ENCODE results near the gene PHF12. TPM values are rescaled to one million over a fixed set of nuclear protein-coding genes. Genes with fewer than 3 reads are reported as not detected.

PHF12 gene
- total RNA-seq, 1 donor from 2014 or later = 69.3 TPM

GRCh38 chr17:28988475-28988874 is 37.2 kb upstream of the PHF12 start:
- no peak for TF ChIP-seq CTCF (IDR thresholded peaks at IDR 0.05; ENCODE audit: unreplicated experiment)
- Mint-ChIP-seq H3K4me3 (no peak overlapping the region), H3K27me3 (ENCODE audit: low read depth) (peaks cover 61% of the 10 kb centered on the region), H3K4me1 (peaks cover 6% of the 10 kb centered on the region), H3K27ac (no peak overlapping the region), H3K9me3 (no peaks in the 10 kb centered on the region), H3K36me3 (no peaks in the 10 kb centered on the region)
- DNase-seq (ENCODE audit: low spot score in 2 of 2, unreplicated experiment in 2 of 2) = no peak

DNA sequence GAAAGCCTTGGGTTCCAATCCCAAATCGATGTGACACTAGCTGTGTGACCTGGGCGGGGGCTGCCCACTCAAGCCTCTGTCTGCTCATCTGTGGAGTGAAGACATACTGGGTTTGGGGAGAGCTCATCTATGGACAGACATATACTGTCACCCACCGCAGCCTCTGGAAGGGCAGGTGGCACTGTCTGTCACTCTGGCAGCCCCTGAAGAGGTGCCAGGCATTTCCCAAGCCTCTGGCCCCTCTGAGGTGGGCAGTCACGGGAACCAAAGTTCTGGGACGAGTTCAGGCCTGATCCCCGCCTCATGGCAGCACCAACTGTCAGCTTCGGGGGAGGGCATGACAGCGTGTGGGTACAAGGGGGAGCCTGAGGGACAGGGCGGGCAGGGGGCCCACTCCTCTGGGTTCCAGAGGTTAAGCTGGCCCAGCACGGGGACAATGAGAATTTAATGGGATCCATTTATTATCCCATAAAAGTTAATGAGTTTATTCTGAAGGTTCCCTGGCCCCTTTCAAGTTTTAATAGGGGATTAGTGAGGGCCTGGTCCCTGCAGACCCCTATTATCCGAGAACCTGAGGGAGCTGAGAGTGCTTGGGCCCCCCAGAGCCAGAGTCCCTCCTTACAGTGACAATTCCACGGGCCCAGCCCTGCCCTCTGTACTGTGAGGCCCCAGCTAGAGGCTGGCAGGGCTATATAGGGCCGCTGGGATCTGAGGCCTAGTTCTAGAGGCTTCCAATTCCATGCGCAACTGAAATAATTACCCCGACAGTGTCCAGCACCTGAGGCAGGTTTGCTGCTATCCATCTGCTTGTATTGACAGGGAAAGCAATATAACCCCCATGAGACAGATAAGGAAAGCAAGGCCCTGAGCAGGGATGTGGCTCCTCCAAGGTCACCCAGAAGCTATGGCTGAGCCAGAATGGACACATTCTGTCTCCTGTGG is 35.7 kb upstream of the PHF12 start:
- Mint-ChIP-seq H3K4me1 (peaks cover 6% of the 10 kb centered on the region), H3K27ac (no peak overlapping the region), H3K9me3 (no peaks in the 10 kb centered on the region), H3K27me3 (ENCODE audit: low read depth) (peaks cover 66% of the 10 kb centered on the region), H3K36me3 (no peaks in the 10 kb centered on the region), H3K4me3 (no peak overlapping the region)
- DNase-seq (ENCODE audit: low spot score in 2 of 2, unreplicated experiment in 2 of 2) = no peak
- no peak for TF ChIP-seq CTCF (IDR thresholded peaks at IDR 0.05; ENCODE audit: unreplicated experiment)

DNA sequence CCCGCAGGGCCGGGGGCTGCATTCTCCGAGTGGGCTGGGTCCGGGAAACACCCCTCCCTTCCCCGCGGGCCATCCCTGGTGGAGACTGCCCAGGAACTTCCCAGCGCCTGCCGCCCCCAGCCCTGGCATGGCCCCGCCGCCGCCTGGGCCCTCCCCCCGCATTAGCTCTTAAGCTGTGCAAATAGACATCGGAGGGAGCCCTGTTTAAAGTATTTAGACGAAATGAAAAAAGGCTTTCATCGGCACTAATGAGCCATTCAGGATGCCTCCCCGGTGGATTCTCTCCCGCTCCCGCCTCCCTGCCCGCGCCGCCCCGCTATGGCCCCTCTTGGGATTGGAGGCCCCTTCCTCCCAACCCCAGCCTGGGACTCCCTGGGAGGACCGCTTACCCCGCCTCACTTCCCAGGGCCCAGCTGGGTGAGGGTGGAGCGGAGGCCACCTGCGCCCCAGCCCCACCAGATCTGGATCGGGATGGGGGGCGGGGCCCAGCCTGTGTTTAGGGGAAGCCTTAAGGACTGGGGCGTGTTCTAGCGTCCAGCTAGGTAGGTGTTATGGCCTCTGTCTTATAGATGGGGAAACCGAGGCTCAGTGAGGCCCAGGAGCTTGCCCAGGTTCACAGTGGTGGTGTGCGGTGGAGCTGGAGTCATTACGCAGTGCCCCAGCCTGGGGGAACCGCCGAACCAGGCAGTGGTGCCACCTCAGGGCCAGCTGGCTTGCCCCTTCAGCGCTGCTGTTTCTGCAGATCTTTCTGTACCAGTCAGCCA is 34.8 kb upstream of the PHF12 start:
- Mint-ChIP-seq H3K27ac (no peak overlapping the region), H3K36me3 (no peaks in the 10 kb centered on the region), H3K4me3 (no peak overlapping the region), H3K27me3 (ENCODE audit: low read depth) (peaks cover 66% of the 10 kb centered on the region), H3K9me3 (no peaks in the 10 kb centered on the region), H3K4me1 (peaks cover 6% of the 10 kb centered on the region)
- TF ChIP-seq CTCF (IDR thresholded peaks at IDR 0.05; ENCODE audit: unreplicated experiment) = no peak
- peak in 1 of 2 experiments; percentile 60 for DNase-seq (ENCODE audit: low spot score in 2 of 2, unreplicated experiment in 2 of 2)

DNA sequence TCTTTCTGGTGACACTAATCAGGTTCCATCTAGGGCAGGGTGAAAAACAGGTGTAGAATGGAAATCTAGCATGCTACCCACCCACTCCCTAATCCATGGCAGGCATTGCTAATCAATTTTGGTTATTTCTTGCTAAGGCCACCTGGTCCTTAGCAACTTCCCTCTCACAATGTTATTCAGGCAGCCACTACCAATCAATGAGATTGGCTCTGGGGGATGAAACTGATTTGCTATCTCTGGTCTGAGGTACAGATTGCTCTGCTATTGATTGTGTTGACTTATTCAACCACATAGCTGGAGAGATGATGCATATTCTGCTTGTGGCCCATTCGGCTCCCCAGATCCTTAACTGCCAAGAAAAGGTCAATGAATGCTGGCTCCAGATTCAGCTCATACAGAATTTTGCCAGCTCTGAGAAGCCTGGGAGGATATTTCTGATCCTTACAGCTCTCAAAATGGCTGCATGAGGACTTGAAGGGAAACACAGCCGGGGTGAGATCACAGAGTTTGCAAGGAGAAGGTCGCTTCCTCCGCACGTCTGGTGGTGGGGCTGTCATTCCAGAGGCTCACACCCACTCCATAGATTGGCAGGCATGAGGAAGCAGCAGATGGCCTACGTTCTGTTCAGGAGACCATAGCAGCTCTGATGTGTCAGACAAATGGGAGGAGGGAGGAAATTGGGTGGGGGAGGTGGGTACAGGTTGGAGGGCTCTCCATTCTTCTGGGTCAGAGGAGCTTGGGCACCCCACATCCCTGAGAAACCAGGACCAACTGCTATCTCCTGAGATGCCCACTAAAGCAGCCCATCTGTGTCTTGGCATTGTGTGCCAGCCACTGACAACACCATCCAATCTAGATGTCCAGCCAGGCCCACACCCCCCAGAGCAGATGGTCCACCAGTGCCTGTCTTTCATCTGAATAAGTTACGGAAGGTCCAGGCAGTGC is 32.2 kb upstream of the PHF12 start:
- Mint-ChIP-seq H3K36me3 (no peaks in the 10 kb centered on the region), H3K27me3 (ENCODE audit: low read depth) (peaks cover 76% of the 10 kb centered on the region), H3K4me1 (peaks cover 6% of the 10 kb centered on the region), H3K4me3 (no peak overlapping the region), H3K27ac (no peak overlapping the region), H3K9me3 (no peaks in the 10 kb centered on the region)
- TF ChIP-seq CTCF (IDR thresholded peaks at IDR 0.05; ENCODE audit: unreplicated experiment) = no peak
- DNase-seq (ENCODE audit: low spot score in 2 of 2, unreplicated experiment in 2 of 2) = no peak

DNA sequence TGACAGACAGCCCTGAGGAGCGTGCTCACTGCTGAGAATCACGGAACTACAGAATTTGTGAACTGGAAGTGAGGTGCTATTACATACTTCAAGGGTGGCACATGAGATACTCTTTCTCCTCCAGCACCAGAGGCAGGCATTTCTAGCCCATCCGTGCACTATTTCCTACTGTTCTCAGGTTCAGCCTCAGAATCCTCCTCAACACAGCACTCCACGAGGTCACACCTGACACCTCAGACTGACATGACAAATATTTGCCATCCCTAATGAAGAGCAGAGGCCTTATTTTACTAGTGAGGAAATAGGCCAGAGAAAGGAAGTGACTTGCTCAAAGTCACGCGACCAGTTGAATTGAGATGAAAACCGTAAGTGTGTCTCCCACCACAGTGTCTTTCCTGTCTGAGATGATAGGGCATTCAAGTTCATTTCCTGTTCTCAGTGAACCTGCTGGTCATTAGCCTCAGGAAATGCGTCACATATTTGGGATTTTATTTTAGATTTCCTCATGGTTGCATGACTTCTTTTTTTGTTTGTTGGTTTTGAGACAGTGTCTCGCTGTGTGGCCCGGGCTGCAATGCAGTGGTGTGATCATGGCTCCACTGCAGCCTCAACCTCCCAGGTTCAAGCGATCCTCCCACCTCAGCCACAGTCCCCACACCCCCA is 30.9 kb upstream of the PHF12 start:
- Mint-ChIP-seq H3K4me1 (peaks cover 5% of the 10 kb centered on the region), H3K27me3 (ENCODE audit: low read depth) (peaks cover 77% of the 10 kb centered on the region), H3K36me3 (no peaks in the 10 kb centered on the region), H3K4me3 (no peak overlapping the region), H3K27ac (no peak overlapping the region), H3K9me3 (no peaks in the 10 kb centered on the region)
- DNase-seq (ENCODE audit: low spot score in 2 of 2, unreplicated experiment in 2 of 2) = no peak
- no peak for TF ChIP-seq CTCF (IDR thresholded peaks at IDR 0.05; ENCODE audit: unreplicated experiment)

Data from mesothelial cell of epicardium (in vitro differentiated cells).